ENCODE measurements around the gene DGKQ. TPM values are rescaled to one million over a fixed set of nuclear protein-coding genes. Genes with fewer than 3 reads are reported as not detected.

Gene DGKQ
- total RNA-seq, 1 donor = 11.2 TPM

- TF ChIP-seq CTCF (IDR thresholded peaks at IDR 0.05; ENCODE audit: insufficient read depth, low read depth, low read length) = no peak
- H3K4me3 ChIP-seq (ENCODE audit: low read depth, low read length) = peak overlapping the region; percentile 27
- no peak for DNase-seq (ENCODE audit: low read depth)
Measured at GRCh38 chr4:997375-998071, 24.2 kb upstream of the DGKQ start.

- TF ChIP-seq CTCF (IDR thresholded peaks at IDR 0.05; ENCODE audit: insufficient read depth, low read depth, low read length) = no peak
- no peak for DNase-seq (ENCODE audit: low read depth)
- H3K4me3 ChIP-seq (ENCODE audit: low read depth, low read length) = no peak overlapping the region
Measured at GRCh38 chr4:996997-997374, 23.6 kb upstream of the DGKQ start.

- H3K4me3 ChIP-seq (ENCODE audit: low read depth, low read length) = no peak overlapping the region
- DNase-seq (ENCODE audit: low read depth) = no peak
- no peak for TF ChIP-seq CTCF (IDR thresholded peaks at IDR 0.05; ENCODE audit: insufficient read depth, low read depth, low read length)
Measured at GRCh38 chr4:996030-996996, 22.9 kb upstream of the DGKQ start.

GRCh38 chr4:995311-996026 lies 22.1 kb upstream of the DGKQ start:
- TF ChIP-seq CTCF (IDR thresholded peaks at IDR 0.05; ENCODE audit: insufficient read depth, low read depth, low read length) = no peak
- no peak overlapping the region for H3K4me3 ChIP-seq (ENCODE audit: low read depth, low read length)
- DNase-seq (ENCODE audit: low read depth) = no peak

GRCh38 chr4:993111-994029 lies 20.0 kb upstream of the DGKQ start, which contains the start of gene SLC26A1:
Gene SLC26A1 (minus strand): TSS chr4:993404. CDS start chr4:991703, 1,701 bp downstream.
- DNase-seq (ENCODE audit: low read depth) = no peak
- peak within 1 kb of the TSS; percentile 12 for H3K4me3 ChIP-seq (ENCODE audit: low read depth, low read length)
- TF ChIP-seq CTCF (IDR thresholded peaks at IDR 0.05; ENCODE audit: insufficient read depth, low read depth, low read length) = no peak

All from fibroblast of villous mesenchyme (primary cell).